HG02610 (cell line): ENCODE data around the gene ERBB2.
A peak's percentile ranks its signal among the peaks of the same experiment; 100 is the strongest.
"Not testable (repeated sequence)": the region's sequence is repeated elsewhere in the genome, so short reads cannot be mapped to it uniquely, and the experiment has no call there.

Experiments
- ATAC-seq: cut with Tn5 transposase; IDR thresholded peaks from one replicate; pipeline ENCODE4 v1.9.1; 2021; ENCODE audit warnings: mild to moderate bottlenecking, moderate library complexity; ENCODE audit not compliant: unreplicated experiment

ERBB2 gene

GRCh38 chr17:39756380-39757079, 56.7 kb downstream of the ERBB2 start:
- no peak for ATAC-seq

- ATAC-seq = no peak
Observed at GRCh38 chr17:39757176-39757662, 57.4 kb downstream of the ERBB2 start.

- peak; percentile 26 for ATAC-seq
Observed at GRCh38 chr17:39757931-39758873, 58.3 kb downstream of the ERBB2 start.

- ATAC-seq = no peak
Observed at GRCh38 chr17:39759204-39759603, 59.3 kb downstream of the ERBB2 start.

- no peak for ATAC-seq
Observed at GRCh38 chr17:39761861-39762496, 62.1 kb downstream of the ERBB2 start.

- no peak for ATAC-seq
Observed at GRCh38 chr17:39763051-39763820, 63.4 kb downstream of the ERBB2 start.

GRCh38 chr17:39764171-39764570, 64.3 kb downstream of the ERBB2 start:
- ATAC-seq = not testable (repeated sequence)

- no peak for ATAC-seq
Observed at GRCh38 chr17:39765175-39765574, 65.3 kb downstream of the ERBB2 start.

GRCh38 chr17:39765766-39766165, 65.9 kb downstream of the ERBB2 start:
- no peak for ATAC-seq

GRCh38 chr17:39767147-39767546, 67.3 kb downstream of the ERBB2 start:
- ATAC-seq = no peak

- ATAC-seq = peak; percentile 68
Observed at GRCh38 chr17:39769974-39770587, 70.2 kb downstream of the ERBB2 start.

GRCh38 chr17:39772415-39772814, 72.6 kb downstream of the ERBB2 start:
- ATAC-seq = no peak

- no peak for ATAC-seq
Observed at GRCh38 chr17:39772987-39773934, 73.4 kb downstream of the ERBB2 start.

- no peak for ATAC-seq
Observed at GRCh38 chr17:39774047-39774446, 74.2 kb downstream of the ERBB2 start.

- peak; percentile 39 for ATAC-seq
Observed at GRCh38 chr17:39775031-39775430, 75.2 kb downstream of the ERBB2 start.

- no peak for ATAC-seq
Observed at GRCh38 chr17:39776252-39776651, 76.4 kb downstream of the ERBB2 start.

GRCh38 chr17:39777534-39778365, 77.9 kb downstream of the ERBB2 start:
- peak; percentile 52 for ATAC-seq
